H9 (cell line): ENCODE results near the gene COPB1. TPM values are rescaled to one million over a fixed set of nuclear protein-coding genes. Genes with fewer than 3 reads are reported as not detected.

Experiments used
- DNase-seq: peaks from one replicate; pipeline ENCODE4 v3.0.0-alpha.2; 2017
- H2AFZ ChIP-seq: one replicate; pipeline ENCODE4 v1.6.1; 2013; ENCODE audit warnings: mild to moderate bottlenecking, low read length, control low read depth, moderate library complexity
- H2AK5ac ChIP-seq: 2 replicates; pipeline ENCODE4 v1.6.1; 2013; ENCODE audit warnings: low read length, control low read depth, mixed read lengths; ENCODE audit not compliant: insufficient read length
- H2BK120ac ChIP-seq: one replicate; pipeline ENCODE4 v1.6.1; 2013; ENCODE audit warnings: low read depth, mild to moderate bottlenecking, low read length, control low read depth, inconsistent platforms; ENCODE audit not compliant: poor library complexity, severe bottlenecking
- H2BK12ac ChIP-seq: 2 replicates; pipeline ENCODE4 v1.6.1; 2013; ENCODE audit warnings: low read length, control low read depth, mixed read lengths, low read depth; ENCODE audit not compliant: insufficient read length
- H2BK15ac ChIP-seq: 2 replicates; pipeline ENCODE4 v1.6.1; 2013; ENCODE audit warnings: low read depth, low read length, control low read depth
- H2BK20ac ChIP-seq: one replicate; pipeline ENCODE4 v1.6.1; 2013; ENCODE audit warnings: low read depth, mild to moderate bottlenecking, low read length, control low read depth, inconsistent platforms; ENCODE audit not compliant: poor library complexity, severe bottlenecking
- H2BK5ac ChIP-seq: 2 replicates; pipeline ENCODE4 v1.6.1; 2013; ENCODE audit warnings: low read length, control low read depth, mixed read lengths; ENCODE audit not compliant: insufficient read length
- H3K14ac ChIP-seq: 2 replicates; pipeline ENCODE4 v1.6.1; 2013; ENCODE audit warnings: low read length, control low read depth; ENCODE audit not compliant: insufficient read depth
- H3K18ac ChIP-seq: 2 replicates; pipeline ENCODE4 v1.6.1; 2013; ENCODE audit warnings: low read depth, mild to moderate bottlenecking, mixed read lengths, low read length, control low read depth; ENCODE audit not compliant: insufficient read length
- H3K23ac ChIP-seq: 2 replicates; pipeline ENCODE4 v1.6.1; 2013; ENCODE audit warnings: low read length, control low read depth, mixed read lengths, low read depth; ENCODE audit not compliant: insufficient read length
- H3K23me2 ChIP-seq: 2 replicates; pipeline ENCODE4 v1.6.1; 2013; ENCODE audit warnings: low read depth, mild to moderate bottlenecking, mixed read lengths, low read length, control low read depth; ENCODE audit not compliant: insufficient read length, poor library complexity, severe bottlenecking
- H3K27ac ChIP-seq: 2 replicates; pipeline ENCODE4 v1.5.1; 2013; ENCODE audit warnings: low read length, control low read depth, mixed read lengths, low read depth; ENCODE audit not compliant: insufficient read length
- H3K27me3 ChIP-seq: 2 replicates; pipeline ENCODE4 v1.6.1; 2013; ENCODE audit warnings: low read length, control low read depth, inconsistent platforms; ENCODE audit not compliant: insufficient read depth
- H3K4ac ChIP-seq: 2 replicates; pipeline ENCODE4 v1.6.1; 2013; ENCODE audit warnings: low read depth, mild to moderate bottlenecking, control low read depth, inconsistent platforms, low read length, moderate library complexity
- H3K4me1 ChIP-seq: 2 replicates; pipeline ENCODE4 v1.6.1; 2013; ENCODE audit warnings: low read length, control low read depth, inconsistent platforms; ENCODE audit not compliant: insufficient read depth
- H3K4me2 ChIP-seq: 2 replicates; pipeline ENCODE4 v1.6.1; 2013; ENCODE audit warnings: low read length, control low read depth, mixed read lengths; ENCODE audit not compliant: insufficient read length, insufficient read depth
- H3K56ac ChIP-seq: 2 replicates; pipeline ENCODE4 v1.6.1; 2013; ENCODE audit warnings: low read depth, mild to moderate bottlenecking, mixed read lengths, low read length, control low read depth; ENCODE audit not compliant: insufficient read length
- H3K79me1 ChIP-seq: 2 replicates; pipeline ENCODE4 v1.6.1; 2013; ENCODE audit warnings: low read depth, mild to moderate bottlenecking, moderate library complexity, low read length, control low read depth, inconsistent platforms; ENCODE audit not compliant: insufficient read depth, poor library complexity, severe bottlenecking
- H3K79me2 ChIP-seq: 2 replicates; pipeline ENCODE4 v1.6.1; 2013; ENCODE audit warnings: low read length, control low read depth, inconsistent platforms; ENCODE audit not compliant: insufficient read depth
- H3K9ac ChIP-seq: 2 replicates; pipeline ENCODE4 v1.6.1; 2013; ENCODE audit warnings: low read length, control low read depth, mixed read lengths; ENCODE audit not compliant: insufficient read length; ENCODE audit errors: extremely low read depth
- H3K9me3 ChIP-seq: one replicate; pipeline ENCODE4 v1.6.1; 2013; ENCODE audit warnings: low read depth, low read length, inconsistent platforms; ENCODE audit not compliant: control insufficient read depth
- H3T11ph ChIP-seq: one replicate; pipeline ENCODE4 v1.6.1; 2013; ENCODE audit warnings: mild to moderate bottlenecking, low read length, control low read depth, inconsistent platforms
- H4K20me1 ChIP-seq: one replicate; pipeline ENCODE4 v1.6.1; 2013; ENCODE audit not compliant: control insufficient read depth, insufficient read length, insufficient read depth
- H4K5ac ChIP-seq: 2 replicates; pipeline ENCODE4 v1.6.1; 2013; ENCODE audit warnings: low read depth, mild to moderate bottlenecking, mixed read lengths, low read length, control low read depth; ENCODE audit not compliant: insufficient read length
- H4K8ac ChIP-seq: replicated peaks from 2 replicates; pipeline ENCODE4 v1.6.1; 2013; ENCODE audit warnings: low read length, control low read depth, mixed read lengths, low read depth; ENCODE audit not compliant: insufficient read length
- H4K91ac ChIP-seq: 2 replicates; pipeline ENCODE4 v1.6.1; 2013; ENCODE audit warnings: low read depth, mild to moderate bottlenecking, moderate library complexity, mixed read lengths, low read length, control low read depth; ENCODE audit not compliant: insufficient read length
- H3K27ac Mint-ChIP-seq, 3 experiments: 2 replicates in 2 of 3; 3 replicates in 1 of 3; pipeline ENCODE4 v1.8.0; 2020 to 2021; ENCODE audit warnings: mixed read lengths in 3 of 3, mild to moderate bottlenecking in 1 of 3, moderate library complexity in 1 of 3
- H3K27me3 Mint-ChIP-seq: 2 replicates; pipeline ENCODE4 v1.8.0; 2021; ENCODE audit warnings: low read depth, mild to moderate bottlenecking, moderate library complexity, mixed read lengths
- H3K36me3 Mint-ChIP-seq, 3 experiments: 2 replicates in 2 of 3; 3 replicates in 1 of 3; pipeline ENCODE4 v1.8.0; 2020 to 2021; ENCODE audit warnings: low read depth in 3 of 3, mixed read lengths in 3 of 3; ENCODE audit not compliant: insufficient read depth in 1 of 3
- H3K4me1 Mint-ChIP-seq, 2 experiments: 2 replicates each; pipeline ENCODE4 v1.8.0; 2020; ENCODE audit warnings: mixed read lengths in 2 of 2
- H3K4me3 Mint-ChIP-seq, 2 experiments: 2 replicates in 1 of 2; 3 replicates in 1 of 2; pipeline ENCODE4 v1.8.0; 2020 to 2021; ENCODE audit warnings: mild to moderate bottlenecking in 2 of 2, mixed read lengths in 2 of 2, moderate library complexity in 1 of 2
- H3K9me3 Mint-ChIP-seq, 2 experiments: 2 replicates in 1 of 2; 3 replicates in 1 of 2; pipeline ENCODE4 v1.8.0; 2020; ENCODE audit warnings: mild to moderate bottlenecking in 2 of 2, mixed read lengths in 2 of 2, moderate library complexity in 1 of 2
- CTCF ChIP-seq: fragments of 200-600 bp; sonication (generic); conservative IDR thresholded peaks from 3 replicates; pipeline ENCODE4 v1.8.0; 2021; ENCODE audit warnings: antibody characterized with exemption, mild to moderate bottlenecking
- total RNA-seq: library from RNA; stranded (reverse); gene quantifications from 2 replicates; pipeline ENCODE4 v1.2.1, GENCODE V29; 2021

Gene COPB1
- total RNA-seq, 1 experiment from 2014 or later = 71.6 TPM

GRCh38 chr11:14424096-14424495, 75.5 kb downstream of the COPB1 start:
- no peak overlapping the region for H3K18ac ChIP-seq
- no peak for DNase-seq
- H3K27ac ChIP-seq = no peak overlapping the region
- no peaks in the 10 kb centered on the region for H3K27me3 Mint-ChIP-seq
- H4K5ac ChIP-seq = no peak overlapping the region
- H3K9ac ChIP-seq = no peak overlapping the region
- H3K14ac ChIP-seq = no peak overlapping the region
- peaks cover 3% of the 10 kb centered on the region for H3K4me1 ChIP-seq
- H3K79me1 ChIP-seq = no peaks in the 10 kb centered on the region
- H2BK5ac ChIP-seq = no peak overlapping the region
- no peak overlapping the region for H4K8ac ChIP-seq
- no peak overlapping the region for H2AFZ ChIP-seq
- peaks cover 4 to 6% of the 10 kb centered on the region in 2 experiments for H3K4me1 Mint-ChIP-seq
- no peak overlapping the region for H2BK120ac ChIP-seq
- no peak overlapping the region for H3K27ac Mint-ChIP-seq
- no peaks in the 10 kb centered on the region for H3K9me3 Mint-ChIP-seq
- H3K23ac ChIP-seq = no peak overlapping the region
- peaks cover 3% of the 10 kb centered on the region for H4K20me1 ChIP-seq
- H2BK15ac ChIP-seq = no peak overlapping the region
- no peak for TF ChIP-seq CTCF
- no peak overlapping the region for H3K4ac ChIP-seq
- no peaks in the 10 kb centered on the region for H3K9me3 ChIP-seq
- H3T11ph ChIP-seq = no peak overlapping the region
- H3K4me3 Mint-ChIP-seq = no peak overlapping the region
- H2BK12ac ChIP-seq = no peak overlapping the region
- no peak overlapping the region for H3K4me2 ChIP-seq
- H3K27me3 ChIP-seq = no peaks in the 10 kb centered on the region
- no peak overlapping the region for H2BK20ac ChIP-seq
- H3K36me3 Mint-ChIP-seq = no peaks in the 10 kb centered on the region
- no peak overlapping the region for H4K91ac ChIP-seq
- no peak overlapping the region for H3K56ac ChIP-seq
- no peak overlapping the region for H2AK5ac ChIP-seq
- H3K79me2 ChIP-seq = no peaks in the 10 kb centered on the region
- no peaks in the 10 kb centered on the region for H3K23me2 ChIP-seq
